IMR-90 (cell line): ENCODE data around the gene FAM151A.

Experiments used
- CEBPB ChIP-seq: IDR thresholded peaks from 2 replicates; pipeline ENCODE4 v1.6.1; 2012; ENCODE audit warnings: low read depth, low read length, improper control_type of control experiment
- CTCF ChIP-seq: conservative IDR thresholded peaks from 2 replicates; pipeline ENCODE4 v1.5.1; 2012; ENCODE audit warnings: mild to moderate bottlenecking, low read depth, low read length, improper control_type of control experiment
- SMC3 ChIP-seq: fragments of 150-350 bp; IDR thresholded peaks from 2 replicates; pipeline ENCODE4 v1.6.1; 2016; ENCODE audit warnings: low read depth, mild to moderate bottlenecking, antibody characterized with exemption, low read length, moderate library complexity

- TF ChIP-seq CEBPB (no peak), CTCF (no peak), SMC3 (no peak)
These were observed 9.3 kb downstream of the FAM151A start for GRCh38 chr1:54614024-54614423.
